Placental pericyte (primary cell): ENCODE data around the gene PROC. TPM values are rescaled to one million over a fixed set of nuclear protein-coding genes. Genes with fewer than 3 reads are reported as not detected.

Experiments
- small RNA-seq: library from RNA; depleted of rRNA; stranded (forward); fragments of <200 nt; gene quantifications from one replicate; pipeline ENCODE3, GENCODE V24; 2012; ENCODE audit warnings: low replicate concordance
- total RNA-seq: library from RNA; depleted of rRNA; stranded (reverse); fragments of >200 nt; gene quantifications from 2 replicates; pipeline ENCODE4 v1.2.3, GENCODE V29; 2012

PROC gene
- 0.14 TPM in 1 of 2 replicates, not detected in the other for total RNA-seq

DNA sequence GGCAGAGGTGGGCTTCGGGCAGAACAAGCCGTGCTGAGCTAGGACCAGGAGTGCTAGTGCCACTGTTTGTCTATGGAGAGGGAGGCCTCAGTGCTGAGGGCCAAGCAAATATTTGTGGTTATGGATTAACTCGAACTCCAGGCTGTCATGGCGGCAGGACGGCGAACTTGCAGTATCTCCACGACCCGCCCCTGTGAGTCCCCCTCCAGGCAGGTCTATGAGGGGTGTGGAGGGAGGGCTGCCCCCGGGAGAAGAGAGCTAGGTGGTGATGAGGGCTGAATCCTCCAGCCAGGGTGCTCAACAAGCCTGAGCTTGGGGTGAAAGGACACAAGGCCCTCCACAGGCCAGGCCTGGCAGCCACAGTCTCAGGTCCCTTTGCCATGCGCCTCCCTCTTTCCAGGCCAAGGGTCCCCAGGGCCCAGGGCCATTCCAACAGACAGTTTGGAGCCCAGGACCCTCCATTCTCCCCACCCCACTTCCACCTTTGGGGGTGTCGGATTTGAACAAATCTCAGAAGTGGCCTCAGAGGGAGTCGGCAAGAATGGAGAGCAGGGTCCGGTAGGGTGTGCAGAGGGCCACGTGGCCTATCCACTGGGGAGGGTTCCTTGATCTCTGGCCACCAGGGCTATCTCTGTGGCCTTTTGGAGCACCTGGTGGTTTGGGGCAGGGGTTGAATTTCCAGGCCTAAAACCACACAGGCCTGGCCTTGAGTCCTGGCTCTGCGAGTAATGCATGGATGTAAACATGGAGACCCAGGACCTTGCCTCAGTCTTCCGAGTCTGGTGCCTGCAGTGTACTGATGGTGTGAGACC is at the start of gene PROC:
Gene PROC, plus strand, starts transcription at position 128 of the 812 bp plus-strand sequence. CDS start 1,516 bp downstream, outside the sequence.

DNA sequence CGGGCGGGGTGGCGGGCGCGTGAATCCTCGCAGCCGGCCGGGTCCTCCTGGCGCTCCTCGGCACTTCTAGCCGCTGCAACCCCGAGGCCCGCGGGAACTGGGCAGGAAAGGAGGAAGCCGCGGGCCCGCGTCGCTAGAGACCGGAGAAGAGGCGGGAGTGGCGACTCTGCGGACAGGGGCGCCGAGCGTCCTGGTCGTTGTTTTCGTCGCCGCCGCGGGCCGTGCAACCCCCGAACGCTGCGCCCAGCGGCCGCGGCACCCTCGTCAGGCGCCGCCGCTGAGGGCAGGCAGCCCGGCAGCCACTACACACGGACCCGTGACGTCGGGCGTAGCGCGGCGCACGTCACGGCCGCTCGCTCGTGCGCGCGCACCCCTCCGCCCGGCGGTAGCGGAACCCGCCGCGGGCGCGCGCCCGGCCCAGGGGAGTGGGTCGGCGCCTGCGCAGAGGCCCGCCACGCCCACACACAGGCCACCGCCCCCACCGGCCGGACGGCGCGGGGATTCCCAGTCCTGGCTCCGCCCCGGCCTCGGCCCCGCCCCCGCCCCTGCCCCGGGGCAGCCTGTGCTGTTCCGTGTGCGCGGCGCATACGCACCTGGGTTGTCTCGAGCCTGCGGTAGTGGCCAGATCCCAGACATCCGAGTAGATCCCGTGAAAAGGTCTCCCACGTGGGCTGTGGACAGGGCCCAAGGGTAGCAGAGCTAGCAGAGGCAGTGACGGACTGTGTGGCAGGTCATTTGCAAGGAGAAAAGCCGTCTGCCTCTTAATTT is 30.4 kb upstream of the PROC start, which contains the start of gene MAP3K2:
Gene MAP3K2, minus strand, starts transcription at position 321 of the 768 bp plus-strand sequence. CDS start 44,846 bp downstream, outside the sequence.

Small RNAs within 50 kb of the gene (small RNA-seq; reads per million reads assigned to genes)
- gene MIR4783 = not detected
- not detected for gene RNU4-48P

Other genes with a start within 250 kb of the PROC start
- not detected in 2 replicates for gene CYP27C1, start 198.1 kb upstream of the PROC start, total RNA-seq
- gene ERCC3, start 124.3 kb upstream of the PROC start, total RNA-seq = 45.5 and 50.0 TPM in 2 replicates
- 37.2 and 71.3 TPM in 2 replicates for gene MAP3K2, start 30.5 kb upstream of the PROC start, total RNA-seq
- gene IWS1, start 108.1 kb downstream of the PROC start, total RNA-seq = 33.2 and 35.7 TPM in 2 replicates
- gene MYO7B, start 117.3 kb downstream of the PROC start, total RNA-seq = 0.43 TPM in 1 of 2 replicates, not detected in the other
- not detected in 2 replicates for gene GPR17, start 227.7 kb downstream of the PROC start, total RNA-seq